Endothelial cell of umbilical vein (primary cell): ENCODE measurements around the gene ERGIC1. TPM values are rescaled to one million over a fixed set of nuclear protein-coding genes. Genes with fewer than 3 reads are reported as not detected.

Experiments
- BruUV-seq: library from RNA; stranded (reverse); fragments of 400-500 nt; replicated peaks from 2 replicates; lab custom pipeline; 2021; lab: Mats Ljungman, UMichigan
- CTCF ChIA-PET: fragments of 300-600, 350-600 bp; sonication (Branson Sonifier 250); formaldehyde crosslinking; loops from one replicate; lab custom pipeline; 2021; ENCODE audit warnings: antibody characterized with exemption, inconsistent platforms; lab: Charles Lee
- POLR2A ChIA-PET: fragments of 300-600, 350-600 bp; sonication (Branson Sonifier 250); formaldehyde crosslinking; loops from one replicate; lab custom pipeline; 2021; ENCODE audit warnings: antibody characterized with exemption, inconsistent platforms; lab: Charles Lee
- DNase-seq: peaks from one replicate; pipeline ENCODE4 v3.0.0-alpha.2; 2011; ENCODE audit warnings: low read depth, low spot score
- FAIRE-seq: peaks from 2 replicates; lab custom pipeline; 2011; peaks lifted over from hg19 to GRCh38; lab: Jason Lieb, UNC
- H2AFZ ChIP-seq: 2 replicates; pipeline ENCODE4 v1.6.0; 2012; ENCODE audit warnings: low read depth, low read length, control low read depth, inconsistent platforms
- H3K27ac ChIP-seq: 2 replicates; pipeline ENCODE4 v1.5.1; 2011; ENCODE audit warnings: low read depth, mild to moderate bottlenecking, control low read depth, low read length, moderate library complexity; ENCODE audit not compliant: insufficient read depth
- H3K27me3 ChIP-seq, 2 experiments: 2 replicates each; pipeline versions ENCODE4 v1.6.0 to v1.6.1; 2011; ENCODE audit warnings: low read length in 2 of 2, mixed read lengths in 1 of 2; ENCODE audit not compliant: control insufficient read depth in 2 of 2, insufficient read depth in 2 of 2
- H3K36me3 ChIP-seq, 2 experiments: 2 replicates in 1 of 2; 3 replicates in 1 of 2; pipeline ENCODE4 v1.5.1; 2011; ENCODE audit warnings: low read length in 2 of 2, mild to moderate bottlenecking in 1 of 2, moderate library complexity in 1 of 2; ENCODE audit not compliant: control insufficient read depth in 2 of 2, insufficient read depth in 2 of 2; ENCODE audit errors: extremely low read depth in 1 of 2
- H3K4me1 ChIP-seq: 3 replicates; pipeline ENCODE4 v1.5.1; 2011; ENCODE audit warnings: mild to moderate bottlenecking, low read length; ENCODE audit not compliant: control insufficient read depth, insufficient read depth; ENCODE audit errors: extremely low read depth
- H3K4me2 ChIP-seq: 2 replicates; pipeline ENCODE4 v1.6.1; 2011; ENCODE audit warnings: low read length, control low read depth, mixed read lengths; ENCODE audit not compliant: insufficient read depth
- H3K4me3 ChIP-seq, 3 experiments: fragments of 200-600 bp in 1 of 3; sonication (generic), shearing (Covaris generic) in 1 of 3; replicated peaks in 1 of 3; 2 replicates each; pipeline ENCODE4 v1.5.1; 2011 to 2016; ENCODE audit warnings: control low read depth in 3 of 3, low read length in 3 of 3, mild to moderate bottlenecking in 2 of 3, inconsistent platforms in 1 of 3, low read depth in 1 of 3, moderate library complexity in 1 of 3; ENCODE audit not compliant: insufficient read depth in 1 of 3
- H3K79me2 ChIP-seq: 2 replicates; pipeline ENCODE4 v1.6.0; 2012; ENCODE audit warnings: low read length, inconsistent platforms; ENCODE audit not compliant: control insufficient read depth, insufficient read depth
- H3K9ac ChIP-seq: replicated peaks from 2 replicates; pipeline ENCODE3; 2011; ENCODE audit warnings: low read length, control low read depth; ENCODE audit not compliant: insufficient read depth; ENCODE audit errors: extremely low read depth
- H3K9me1 ChIP-seq: replicated peaks from 3 replicates; pipeline ENCODE4 v1.6.0; 2011; ENCODE audit warnings: mild to moderate bottlenecking, low read length; ENCODE audit not compliant: control insufficient read depth, insufficient read depth; ENCODE audit errors: extremely low read depth
- H3K9me3 ChIP-seq: replicated peaks from 2 replicates; pipeline ENCODE4 v1.5.1; 2012; ENCODE audit warnings: low read length, inconsistent platforms; ENCODE audit not compliant: control insufficient read depth, insufficient read depth
- H4K20me1 ChIP-seq: replicated peaks from 2 replicates; pipeline ENCODE3; 2011; ENCODE audit warnings: mild to moderate bottlenecking, low read length; ENCODE audit not compliant: control insufficient read depth, insufficient read depth; ENCODE audit errors: extremely low read depth
- EZH2 ChIP-seq: IDR thresholded peaks from 2 replicates; pipeline ENCODE4 v1.6.1; 2012; ENCODE audit warnings: borderline replicate concordance, low read depth, mild to moderate bottlenecking, moderate library complexity, low read length, inconsistent platforms; ENCODE audit not compliant: severe bottlenecking
- FOS ChIP-seq: IDR thresholded peaks from 2 replicates; pipeline ENCODE4 v1.6.1; 2011; ENCODE audit warnings: mild to moderate bottlenecking, low read length, moderate library complexity, borderline replicate concordance; ENCODE audit not compliant: insufficient read depth
- GATA2 ChIP-seq: IDR thresholded peaks from 2 replicates; pipeline ENCODE4 v1.7.0; 2011; ENCODE audit warnings: low read depth, mild to moderate bottlenecking, moderate library complexity, mixed read lengths, low read length; ENCODE audit not compliant: insufficient read length, insufficient read depth
- JUN ChIP-seq: IDR thresholded peaks from 2 replicates; pipeline ENCODE4 v1.6.1; 2011; ENCODE audit warnings: borderline replicate concordance, low read depth; ENCODE audit not compliant: insufficient read length, insufficient read depth
- MYC ChIP-seq: IDR thresholded peaks from one replicate; pipeline ENCODE4 v1.6.1; 2011; ENCODE audit warnings: mild to moderate bottlenecking, low read depth, low read length
- POLR2A ChIP-seq: IDR thresholded peaks from 2 replicates; pipeline ENCODE4 v1.6.1; 2012; ENCODE audit warnings: low read depth, mild to moderate bottlenecking, control low read depth, low read length
- POLR2AphosphoS5 ChIP-seq: IDR thresholded peaks from 2 replicates; pipeline ENCODE4 v1.6.1; 2012; ENCODE audit warnings: low read depth, mild to moderate bottlenecking, control low read depth, low read length, moderate library complexity; ENCODE audit not compliant: insufficient read depth
- dilution Hi-C: fragments of 300-500 bp; cut with MboI; formaldehyde crosslinking; loops from one replicate; pipeline ENCODE4 v1.15.0; 2019; ENCODE audit warnings: low sequenced_read_pairs; ENCODE audit not compliant: extremely low pct_ligation_motif_present
- intact Hi-C: fragments of 100-400 bp; cut with micrococcal nuclease; formaldehyde crosslinking; loops from one replicate; pipeline ENCODE4 v1.10.0; 2022
- polyA plus RNA-seq, 4 experiments: library from polyadenylated mRNA; depleted of rRNA in 3 of 4; stranded (reverse) in 3 of 4; unstranded in 1 of 4; fragments of >200 nt; gene quantifications; 2 replicates each; pipeline versions ENCODE4 v1.2.1 to v1.2.3, GENCODE V29; 2011 to 2012; ENCODE audit warnings: missing spikeins in 1 of 4
- total RNA-seq: library from RNA; stranded (reverse); gene quantifications from 2 replicates; pipeline ENCODE4 v1.2.3, GENCODE V29; 2021
- TF ChIP-seq, protein P1 (sequence below): IDR thresholded peaks from 2 replicates; pipeline ENCODE4 v1.6.1; 2011; ENCODE audit not compliant: insufficient read depth, insufficient read length
- TF ChIP-seq, protein P2 (sequence below), 2 donors: IDR thresholded peaks; 1 replicate in 1 of 2; 2 replicates in 1 of 2; pipeline ENCODE4 v1.5.1; 2011; ENCODE audit warnings: low read length in 2 of 2, mild to moderate bottlenecking in 2 of 2, moderate library complexity in 2 of 2, control low read depth in 1 of 2, inconsistent platforms in 1 of 2, low read depth in 1 of 2; ENCODE audit not compliant: insufficient read depth in 1 of 2; ENCODE audit errors: extremely low read depth in 1 of 2

Gene ERGIC1
- total and polyA plus RNA-seq, 2 donors (not counting 3 experiments of a cell fraction or from before 2014, with no cell fraction given) = 105 to 109 TPM

DNA sequence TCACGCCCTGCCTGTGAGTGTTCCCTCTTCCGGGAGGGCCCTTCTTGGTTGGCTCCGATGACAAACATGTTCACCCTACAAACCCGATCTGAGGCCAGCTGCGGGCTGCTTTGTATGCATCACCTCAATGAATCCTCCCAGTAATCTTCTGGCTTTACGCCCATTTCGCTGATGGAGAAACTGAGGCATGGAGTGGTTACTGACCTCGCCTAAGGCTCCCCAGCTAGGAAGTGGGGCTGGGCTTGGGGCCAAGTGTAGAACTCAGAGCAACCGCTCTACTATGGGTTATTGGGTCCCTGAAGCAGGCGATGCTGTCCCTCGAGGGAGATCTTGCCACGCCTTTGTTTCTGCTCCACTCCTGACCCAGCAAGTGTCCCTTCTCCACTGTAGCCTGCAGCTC is 86.9 kb downstream of the ERGIC1 start:
- TF ChIP-seq GATA2 (no peak), POLR2AphosphoS5 (no peak), MYC (no peak)
- TF ChIP-seq, protein P1, sequence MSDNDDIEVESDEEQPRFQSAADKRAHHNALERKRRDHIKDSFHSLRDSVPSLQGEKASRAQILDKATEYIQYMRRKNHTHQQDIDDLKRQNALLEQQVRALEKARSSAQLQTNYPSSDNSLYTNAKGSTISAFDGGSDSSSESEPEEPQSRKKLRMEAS = no peak
- TF ChIP-seq, protein P2, sequence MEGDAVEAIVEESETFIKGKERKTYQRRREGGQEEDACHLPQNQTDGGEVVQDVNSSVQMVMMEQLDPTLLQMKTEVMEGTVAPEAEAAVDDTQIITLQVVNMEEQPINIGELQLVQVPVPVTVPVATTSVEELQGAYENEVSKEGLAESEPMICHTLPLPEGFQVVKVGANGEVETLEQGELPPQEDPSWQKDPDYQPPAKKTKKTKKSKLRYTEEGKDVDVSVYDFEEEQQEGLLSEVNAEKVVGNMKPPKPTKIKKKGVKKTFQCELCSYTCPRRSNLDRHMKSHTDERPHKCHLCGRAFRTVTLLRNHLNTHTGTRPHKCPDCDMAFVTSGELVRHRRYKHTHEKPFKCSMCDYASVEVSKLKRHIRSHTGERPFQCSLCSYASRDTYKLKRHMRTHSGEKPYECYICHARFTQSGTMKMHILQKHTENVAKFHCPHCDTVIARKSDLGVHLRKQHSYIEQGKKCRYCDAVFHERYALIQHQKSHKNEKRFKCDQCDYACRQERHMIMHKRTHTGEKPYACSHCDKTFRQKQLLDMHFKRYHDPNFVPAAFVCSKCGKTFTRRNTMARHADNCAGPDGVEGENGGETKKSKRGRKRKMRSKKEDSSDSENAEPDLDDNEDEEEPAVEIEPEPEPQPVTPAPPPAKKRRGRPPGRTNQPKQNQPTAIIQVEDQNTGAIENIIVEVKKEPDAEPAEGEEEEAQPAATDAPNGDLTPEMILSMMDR (IDR thresholded peaks at IDR 0.05; ENCODE audit: extremely low read depth in 1 of 2, insufficient read depth in 1 of 2, low read depth in 1 of 2, low read length in 2 of 2) = no peak
- Histone ChIP-seq H3K9me1 (no peaks in the 10 kb centered on the region), H2AFZ (no peak overlapping the region), H3K27me3 (no peaks in the 10 kb centered on the region), H3K36me3 (peaks cover 0 to 12% of the 10 kb centered on the region in 2 experiments), H3K79me2 (no peaks in the 10 kb centered on the region), H4K20me1 (no peaks in the 10 kb centered on the region), H3K4me1 (no peaks in the 10 kb centered on the region), H3K27ac (no peak overlapping the region), H3K4me3 (no peak overlapping the region), H3K9ac (no peak overlapping the region), H3K9me3 (no peaks in the 10 kb centered on the region), H3K4me2 (no peak overlapping the region)
- no TSS peak for BruUV-seq
- dilution Hi-C loops (no loop called here), intact Hi-C loops (no loop called here)
- DNase-seq (no peak), FAIRE-seq (no peak)
- ChIA-PET CTCF (interaction anchor here (0.8 to 1.8 kb wide), 5 partner anchors 8 to 206 kb away, joined by 3 to 11 read pairs (median 4); no protein-coding TSS in a partner anchor), POLR2A (no interaction called here)

DNA sequence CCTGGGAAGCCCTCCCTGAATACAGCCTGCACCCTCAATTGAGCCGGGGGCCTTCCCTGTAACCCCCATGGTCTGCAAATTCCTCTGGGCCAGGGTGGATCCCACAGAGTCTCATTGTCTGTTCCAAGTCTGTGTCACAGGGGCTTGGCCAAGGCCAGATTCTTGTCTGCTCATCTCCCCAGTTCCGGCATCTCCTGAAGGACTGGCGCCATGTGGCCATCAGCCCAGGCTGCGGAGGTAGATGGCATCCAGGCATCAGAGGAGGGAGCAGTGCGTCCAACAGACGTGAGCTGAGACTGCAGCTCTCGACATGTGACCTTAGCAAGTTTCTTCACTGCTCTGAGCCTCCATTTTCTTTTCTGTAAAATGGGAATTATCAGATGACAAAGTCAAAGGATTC is 87.9 kb downstream of the ERGIC1 start:
- dilution Hi-C loops (no loop called here), intact Hi-C loops (no loop called here)
- no peaks in the 10 kb centered on the region for H4K20me1 ChIP-seq
- no peaks in the 10 kb centered on the region for H3K27me3 ChIP-seq
- no TSS peak for BruUV-seq
- H3K9me1 ChIP-seq = no peaks in the 10 kb centered on the region
- CTCF ChIA-PET = interaction anchor here (0.8 to 1.8 kb wide), 4 partner anchors 7 to 207 kb away, joined by 3 to 5 read pairs (median 3); no protein-coding TSS in a partner anchor
- H3K79me2 ChIP-seq = no peaks in the 10 kb centered on the region
- no peak for FAIRE-seq
- H3K36me3 ChIP-seq = peaks cover 0 to 16% of the 10 kb centered on the region in 2 experiments
- TF ChIP-seq FOS (no peak), GATA2 (no peak), MYC (no peak), POLR2A (no peak), EZH2 (no peak), JUN (no peak), POLR2AphosphoS5 (no peak)
- TF ChIP-seq, protein P1 = no peak
- TF ChIP-seq, protein P2 (IDR thresholded peaks at IDR 0.05; ENCODE audit: extremely low read depth in 1 of 2, insufficient read depth in 1 of 2, low read depth in 1 of 2, low read length in 2 of 2) = no peak
- H3K4me3 ChIP-seq = no peak overlapping the region
- POLR2A ChIA-PET = no interaction called here
- DNase-seq = no peak
- no peaks in the 10 kb centered on the region for H3K9me3 ChIP-seq
- H3K9ac ChIP-seq = no peak overlapping the region
- no peaks in the 10 kb centered on the region for H3K4me1 ChIP-seq
- no peak overlapping the region for H2AFZ ChIP-seq
- no peak overlapping the region for H3K4me2 ChIP-seq
- no peak overlapping the region for H3K27ac ChIP-seq
